Measurements from ENCODE around the gene TTC9C. TPM values are rescaled to one million over a fixed set of nuclear protein-coding genes. Genes with fewer than 3 reads are reported as not detected.
A peak's percentile ranks its signal among the peaks of the same experiment; 100 is the strongest.

TTC9C gene
- total RNA-seq, 2 experiments from 2014 or later, result 40.8 to 54.1 TPM

DNA sequence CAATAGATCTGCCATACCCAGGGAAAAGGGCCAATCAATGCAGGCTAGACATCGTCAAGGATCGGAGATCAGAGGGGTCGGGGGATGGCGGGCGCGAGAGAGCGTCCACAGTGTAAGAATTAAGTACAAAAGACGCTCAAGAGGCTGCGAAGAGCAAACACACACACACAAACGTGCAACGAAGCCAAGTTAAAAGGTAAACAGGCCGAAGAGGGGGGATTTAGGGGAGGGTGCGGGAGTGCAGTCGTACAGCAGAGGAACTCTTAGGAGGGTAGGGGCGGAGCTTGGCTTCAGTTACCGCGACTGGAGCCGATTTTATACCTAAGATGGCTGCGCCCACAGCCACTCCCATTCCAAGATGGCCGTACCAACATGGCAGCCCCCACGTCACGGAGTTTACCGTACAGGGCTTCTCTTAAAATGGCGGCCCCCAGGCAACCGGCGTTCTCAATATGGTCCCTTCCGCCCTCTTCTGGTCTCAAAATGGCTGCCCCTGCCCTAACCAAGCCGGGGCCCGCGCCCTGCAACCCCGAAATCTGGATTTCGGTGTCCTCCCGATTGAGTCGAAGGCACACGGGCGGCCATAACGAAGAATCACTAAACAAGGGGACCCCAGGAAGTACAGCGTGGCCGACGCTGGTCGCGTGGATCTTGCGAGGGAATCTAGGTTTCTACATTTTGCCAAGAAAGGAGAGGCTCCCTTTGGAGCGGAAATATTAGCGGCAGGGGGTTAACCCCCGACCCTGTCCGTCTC lies 18.9 kb upstream of the TTC9C start:
- intact Hi-C loops (cut with DNase I, micrococcal nuclease), result loop anchor here (1.0 to 5.0 kb wide), 11 partner anchors 18 to 172 kb away; partner anchors contain the start of genes HNRNPUL2 (in 2 of the 2), TUT1 (in 2 of the 2), GANAB (in 1 of the 2) and INTS5 (in 1 of the 2)
- Mint-ChIP-seq H3K36me3 (ENCODE audit: low read depth) (peaks cover 48% of the 10 kb centered on the region), H3K4me1 (peaks cover 66% of the 10 kb centered on the region), H3K9me3 (ENCODE audit: low read depth) (no peaks in the 10 kb centered on the region), H3K27me3 (no peaks in the 10 kb centered on the region), H3K27ac (peak overlapping the region; percentile 97), H3K4me3 (peak overlapping the region; percentile 86)
- ChIA-PET CTCF (interaction anchor here (0.6 to 1.8 kb wide), 9 partner anchors 8 to 158 kb away, joined by 3 to 6 read pairs (median 3); partner anchors contain the start of gene LBHD1), POLR2A (interaction anchor here (0.5 to 3.2 kb wide), 13 partner anchors 9 to 157 kb away, joined by 3 to 16 read pairs (median 3); partner anchors contain the start of genes C11orf98, CSKMT, HNRNPUL2 and LBHD1)
- DNase-seq, result peak; percentile 98
- peak; percentile 86 for ATAC-seq

DNA sequence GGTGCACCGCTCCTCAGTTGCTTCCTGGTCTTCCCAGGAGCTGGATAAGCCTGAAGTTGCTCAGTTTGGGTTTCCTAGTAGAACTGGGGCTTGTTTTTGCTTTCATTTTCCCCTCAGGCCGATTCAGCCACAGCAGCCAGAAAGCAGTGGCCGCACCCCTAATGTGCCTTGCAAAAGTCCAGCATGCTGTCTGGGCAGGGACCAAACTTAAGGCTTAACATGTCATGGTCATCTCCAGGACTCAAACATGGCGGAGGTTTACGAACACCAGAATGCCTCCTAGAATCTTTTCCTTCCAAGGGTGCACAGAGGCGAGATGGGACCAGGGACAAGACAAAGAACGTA lies 18.3 kb upstream of the TTC9C start:
- H3K36me3 Mint-ChIP-seq (ENCODE audit: low read depth), result peaks cover 52% of the 10 kb centered on the region
- peak overlapping the region; percentile 97 for H3K27ac Mint-ChIP-seq
- peak; percentile 42 for DNase-seq

DNA sequence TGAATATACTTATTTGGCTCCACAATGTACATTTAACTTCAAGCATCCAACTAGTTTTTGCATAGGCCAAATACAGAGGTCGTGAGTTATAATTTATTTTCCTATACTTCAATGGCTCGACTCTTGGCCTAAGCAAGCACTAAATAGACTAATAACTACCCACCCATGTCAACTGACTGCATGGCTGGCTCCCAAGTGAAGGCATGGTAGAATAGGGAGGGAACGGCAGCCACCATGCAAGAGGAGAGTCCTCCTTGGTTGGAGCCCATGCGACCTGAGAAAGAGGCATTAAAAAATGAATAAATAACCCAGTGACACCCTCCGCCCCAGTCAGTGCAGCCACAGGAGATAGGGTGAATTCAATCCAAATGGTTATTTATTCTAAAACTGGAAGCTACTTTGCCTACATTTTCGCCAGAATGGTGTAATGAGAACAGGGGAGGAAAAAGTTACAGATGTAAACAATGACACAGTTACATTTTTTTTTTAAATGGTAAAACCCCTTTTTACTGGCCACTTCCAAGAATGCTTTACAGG lies 15.9 kb upstream of the TTC9C start:
- POLR2A ChIA-PET, result interaction anchor here (0.6 to 1.5 kb wide), 3 partner anchors 13 to 174 kb away, joined by 3 read pairs; partner anchors contain the start of gene HNRNPUL2
- CTCF ChIA-PET, result interaction anchor here (0.6 to 2.0 kb wide), 2 partner anchors 12 to 53 kb away, joined by 3 to 5 read pairs; no protein-coding TSS in a partner anchor
- Mint-ChIP-seq H3K4me3 (no peak overlapping the region), H3K27ac (peak overlapping the region; percentile 89), H3K36me3 (ENCODE audit: low read depth) (peaks cover 66% of the 10 kb centered on the region), H3K4me1 (peaks cover 58% of the 10 kb centered on the region), H3K9me3 (ENCODE audit: low read depth) (no peaks in the 10 kb centered on the region), H3K27me3 (no peaks in the 10 kb centered on the region)
- intact Hi-C loops (cut with DNase I, micrococcal nuclease), result no loop called here
- no peak for ATAC-seq
- DNase-seq, result no peak

More for the DNA sequence above, 18.3 kb upstream of the TTC9C start:
- Mint-ChIP-seq H3K4me3 (peak overlapping the region; percentile 86), H3K9me3 (ENCODE audit: low read depth) (no peaks in the 10 kb centered on the region), H3K27me3 (no peaks in the 10 kb centered on the region), H3K4me1 (peaks cover 70% of the 10 kb centered on the region)
- POLR2A ChIA-PET, result interaction anchor here (1.0 to 3.2 kb wide), 7 partner anchors 17 to 146 kb away, joined by 3 to 16 read pairs (median 10); partner anchors contain the start of genes C11orf98, CSKMT, HNRNPUL2 and LBHD1
- intact Hi-C loops (cut with DNase I, micrococcal nuclease), result no loop called here
- ATAC-seq, result no peak
- CTCF ChIA-PET, result interaction anchor here (0.6 to 1.6 kb wide), 5 partner anchors 9 to 158 kb away, joined by 3 to 5 read pairs (median 3); partner anchors contain the start of gene LBHD1

DNA sequence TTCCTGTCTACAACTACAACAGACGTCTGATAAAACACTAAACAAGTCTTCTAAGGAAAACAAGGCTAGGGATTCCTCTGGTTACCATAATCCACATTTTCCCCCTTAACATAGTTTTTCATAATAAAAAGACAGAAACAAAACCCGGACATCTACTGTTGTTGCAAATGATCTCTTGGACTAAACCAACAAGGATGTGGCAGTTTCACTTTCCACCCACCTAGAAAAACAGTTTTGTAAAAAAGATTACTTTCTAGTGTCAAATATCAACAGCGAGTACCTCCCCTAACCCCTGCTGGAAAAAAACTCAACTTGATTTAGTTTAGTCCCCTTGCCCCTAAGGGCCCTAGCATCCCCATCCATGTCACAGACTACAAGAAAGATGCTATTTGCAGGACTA lies 15.4 kb upstream of the TTC9C start:
- ATAC-seq, result no peak
- Mint-ChIP-seq H3K27ac (peak overlapping the region; percentile 89), H3K27me3 (no peaks in the 10 kb centered on the region), H3K9me3 (ENCODE audit: low read depth) (no peaks in the 10 kb centered on the region), H3K36me3 (ENCODE audit: low read depth) (peaks cover 72% of the 10 kb centered on the region), H3K4me1 (peaks cover 55% of the 10 kb centered on the region), H3K4me3 (no peak overlapping the region)
- DNase-seq, result no peak
- CTCF ChIA-PET, result interaction anchor here (0.6 to 2.0 kb wide), 2 partner anchors 11 to 53 kb away, joined by 3 to 5 read pairs; no protein-coding TSS in a partner anchor
- intact Hi-C loops (cut with DNase I, micrococcal nuclease), result no loop called here
- POLR2A ChIA-PET, result interaction anchor here (1.1 to 1.5 kb wide), 2 partner anchors 12 to 15 kb away, joined by 3 read pairs; partner anchors contain the start of gene HNRNPUL2

DNA sequence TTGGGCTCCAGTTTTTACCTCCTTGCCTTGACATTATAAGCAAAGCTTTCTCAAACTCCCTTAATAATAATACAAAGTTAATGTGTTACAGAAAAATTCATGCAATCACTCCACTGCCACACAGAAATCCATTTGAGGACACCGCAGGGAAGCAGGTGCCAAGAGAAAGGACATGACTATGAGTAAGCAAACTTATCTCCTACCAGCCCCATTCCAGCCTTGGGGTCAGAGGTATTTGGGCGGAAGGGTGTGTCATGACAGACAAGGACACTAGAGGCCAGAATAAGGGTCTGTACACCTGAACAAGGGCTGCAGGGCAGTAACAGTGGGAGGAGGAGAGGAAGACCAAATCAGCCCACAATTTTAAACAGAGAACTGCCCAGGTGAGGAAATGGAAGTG lies 14.9 kb upstream of the TTC9C start:
- H3K27me3 Mint-ChIP-seq, result no peaks in the 10 kb centered on the region
- no peak for DNase-seq
- ChIA-PET CTCF (interaction anchor here (1.5 to 2.0 kb wide), 2 partner anchors 11 to 19 kb away, joined by 3 to 5 read pairs; no protein-coding TSS in a partner anchor), POLR2A (interaction anchor here (0.7 to 1.5 kb wide), 2 partner anchors 14 to 143 kb away, joined by 3 read pairs; partner anchors contain the start of gene HNRNPUL2)
- H3K4me3 Mint-ChIP-seq, result no peak overlapping the region
- H3K9me3 Mint-ChIP-seq (ENCODE audit: low read depth), result no peaks in the 10 kb centered on the region
- ATAC-seq, result no peak
- intact Hi-C loops (cut with DNase I, micrococcal nuclease), result no loop called here
- peak overlapping the region; percentile 89 for H3K27ac Mint-ChIP-seq
- peaks cover 76% of the 10 kb centered on the region for H3K36me3 Mint-ChIP-seq (ENCODE audit: low read depth)
- H3K4me1 Mint-ChIP-seq, result peaks cover 54% of the 10 kb centered on the region

DNA sequence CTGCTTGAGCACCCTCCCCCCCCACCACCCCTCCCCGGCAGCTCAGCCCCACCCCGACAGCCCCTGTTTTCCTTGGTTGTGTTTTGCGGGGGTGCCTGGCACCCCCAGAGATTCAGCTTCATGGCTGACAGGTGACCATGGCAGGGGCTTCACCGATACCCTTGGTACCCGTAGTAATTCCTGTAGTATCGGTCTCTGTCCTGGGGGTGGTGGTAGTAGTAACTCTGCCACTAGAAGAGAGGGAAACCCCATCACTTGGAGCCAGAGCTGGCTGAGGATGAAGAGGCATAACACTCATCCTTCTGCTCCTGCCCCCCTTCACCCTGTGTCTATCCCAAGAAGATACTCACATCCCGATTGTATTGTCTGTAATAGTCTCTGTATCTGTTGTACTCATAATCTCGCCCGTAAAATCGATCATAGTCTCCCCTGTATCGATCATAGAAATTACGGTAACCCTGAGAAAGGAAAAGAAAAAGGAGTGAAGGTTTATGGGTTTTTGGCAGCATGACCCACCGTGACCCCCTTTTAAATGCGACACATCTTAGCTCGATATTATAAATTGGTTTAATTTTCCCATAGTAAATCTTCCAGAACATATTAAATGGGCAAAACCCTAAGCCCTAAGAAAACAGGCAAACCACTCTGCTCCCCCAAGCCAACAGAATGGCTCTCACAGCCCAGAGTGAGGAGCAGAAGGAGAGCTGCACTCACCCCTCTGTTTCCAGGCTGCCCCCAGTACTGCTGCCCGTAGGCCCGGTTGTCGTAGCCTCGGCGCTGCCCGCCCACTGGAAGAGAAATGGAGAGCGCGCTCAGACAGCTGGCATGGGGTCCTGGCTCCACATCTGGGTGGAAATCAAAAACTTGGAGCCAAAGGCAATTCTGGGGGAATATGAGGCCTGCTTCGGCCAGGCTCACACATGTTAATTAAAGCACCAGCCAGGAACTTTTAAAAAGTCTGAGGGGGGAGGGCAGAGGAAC lies 12.8 kb upstream of the TTC9C start:
- H3K36me3 Mint-ChIP-seq (ENCODE audit: low read depth), result peaks cover 76% of the 10 kb centered on the region

DNA sequence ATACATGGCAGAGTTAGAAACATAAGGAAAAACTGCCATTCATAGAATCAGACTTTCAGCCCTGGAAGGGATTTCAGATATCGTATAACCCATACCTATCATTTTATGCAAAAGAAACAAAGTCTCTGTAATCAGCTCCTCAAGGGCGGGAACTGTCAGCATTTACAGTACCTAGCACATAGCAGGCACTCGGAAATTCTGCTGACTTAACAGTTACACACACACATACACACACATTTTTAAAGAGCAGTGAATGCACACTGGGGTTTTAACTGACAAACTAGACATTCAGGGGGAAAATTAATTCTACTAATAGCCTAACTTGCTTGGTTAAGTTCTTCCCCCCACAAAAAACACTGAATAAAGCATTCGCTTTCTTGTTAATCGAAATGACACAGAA lies 12.1 kb upstream of the TTC9C start:
- Mint-ChIP-seq H3K27ac (peak overlapping the region; percentile 47), H3K27me3 (no peaks in the 10 kb centered on the region), H3K36me3 (ENCODE audit: low read depth) (peaks cover 74% of the 10 kb centered on the region), H3K4me1 (peaks cover 44% of the 10 kb centered on the region), H3K9me3 (ENCODE audit: low read depth) (no peaks in the 10 kb centered on the region), H3K4me3 (no peak overlapping the region)
- intact Hi-C loops (cut with DNase I, micrococcal nuclease), result no loop called here
- no peak for DNase-seq
- CTCF ChIA-PET, result interaction anchor here (1.6 kb wide), 1 partner anchor 21 kb away, joined by 3 read pairs; no protein-coding TSS in a partner anchor
- ATAC-seq, result no peak
- POLR2A ChIA-PET, result interaction anchor here (0.7 kb wide), 1 partner anchor 36 kb away, joined by 7 read pairs; no protein-coding TSS in a partner anchor

More for the DNA sequence above, 12.8 kb upstream of the TTC9C start:
- ATAC-seq (no peak), DNase-seq (no peak)
- H3K4me1 Mint-ChIP-seq, result peaks cover 46% of the 10 kb centered on the region
- intact Hi-C loops (cut with DNase I, micrococcal nuclease), result no loop called here
- peak overlapping the region; percentile 47 for H3K27ac Mint-ChIP-seq
- POLR2A ChIA-PET, result interaction anchor here (0.7 kb wide), 1 partner anchor 35 kb away, joined by 7 read pairs; no protein-coding TSS in a partner anchor
- no peaks in the 10 kb centered on the region for H3K27me3 Mint-ChIP-seq
- H3K4me3 Mint-ChIP-seq, result no peak overlapping the region
- H3K9me3 Mint-ChIP-seq (ENCODE audit: low read depth), result no peaks in the 10 kb centered on the region
- CTCF ChIA-PET, result interaction anchor here (1.6 kb wide), 1 partner anchor 20 kb away, joined by 3 read pairs; no protein-coding TSS in a partner anchor

DNA sequence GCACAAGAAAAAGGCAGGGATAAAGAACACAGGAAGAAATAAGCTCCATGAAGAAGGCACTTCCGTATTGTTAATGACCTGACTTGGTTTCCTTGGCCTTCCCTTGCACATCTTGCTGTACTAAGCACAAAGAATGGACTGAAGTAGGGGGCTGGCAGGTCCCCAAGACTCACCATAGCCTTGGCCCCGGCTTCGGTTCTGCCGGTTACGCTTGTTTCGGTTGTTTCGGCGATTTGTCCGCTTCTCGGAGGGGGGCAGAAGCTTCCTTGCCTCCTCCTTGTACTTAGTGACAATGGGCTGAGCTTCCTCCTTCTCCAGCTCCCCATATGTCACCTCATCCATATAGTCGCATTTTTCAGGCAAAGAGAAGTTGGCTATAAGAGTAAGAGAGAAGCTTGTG lies 11.5 kb upstream of the TTC9C start:
- Mint-ChIP-seq H3K27me3 (no peaks in the 10 kb centered on the region), H3K4me3 (no peak overlapping the region), H3K36me3 (ENCODE audit: low read depth) (peaks cover 78% of the 10 kb centered on the region), H3K9me3 (ENCODE audit: low read depth) (no peaks in the 10 kb centered on the region), H3K27ac (no peak overlapping the region), H3K4me1 (peaks cover 44% of the 10 kb centered on the region)
- DNase-seq (no peak), ATAC-seq (no peak)
- ChIA-PET CTCF (interaction anchor here (0.6 kb wide), 1 partner anchor 15 kb away, joined by 3 read pairs; no protein-coding TSS in a partner anchor), POLR2A (no interaction called here)
- intact Hi-C loops (cut with DNase I, micrococcal nuclease), result no loop called here

DNA sequence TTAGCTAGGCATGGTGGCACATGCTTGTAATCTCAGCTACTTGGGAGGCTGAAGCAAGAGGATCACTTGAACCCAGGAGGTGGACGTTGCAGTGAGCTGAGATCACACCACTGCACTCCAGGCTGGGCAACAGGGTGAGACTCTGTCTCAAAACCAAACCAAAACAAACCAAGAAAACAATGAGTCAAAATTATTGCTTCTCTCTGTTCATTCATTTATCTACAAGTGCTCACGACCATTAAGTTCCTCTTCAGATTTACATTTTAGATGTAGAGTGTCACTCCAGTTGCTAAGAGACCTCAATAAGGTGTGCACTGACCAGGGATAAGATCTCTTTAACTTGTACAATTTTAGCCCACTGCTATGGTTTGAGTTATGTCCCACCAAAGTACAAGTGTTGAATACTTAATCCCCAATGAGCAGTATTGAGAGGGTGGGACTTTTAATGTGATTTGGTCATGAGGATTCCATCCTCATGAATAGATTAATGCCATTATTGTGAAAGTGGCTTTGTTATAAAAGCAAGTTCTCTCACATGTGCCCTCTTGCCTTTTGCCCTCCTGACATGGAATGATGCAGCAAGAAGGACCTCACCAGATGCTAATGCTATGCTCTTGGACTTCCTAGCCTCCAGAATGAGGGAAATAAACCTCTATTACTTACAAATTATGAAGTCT lies 8.8 kb upstream of the TTC9C start:
- ATAC-seq (peak; percentile 49), DNase-seq (no peak)
- ChIA-PET POLR2A (interaction anchor here (0.6 kb wide), 1 partner anchor 8 kb away, joined by 4 read pairs; no protein-coding TSS in a partner anchor), CTCF (interaction anchor here (0.9 kb wide), 1 partner anchor 9 kb away, joined by 3 read pairs; no protein-coding TSS in a partner anchor)
- Mint-ChIP-seq H3K4me3 (no peak overlapping the region), H3K4me1 (peaks cover 40% of the 10 kb centered on the region), H3K27me3 (no peaks in the 10 kb centered on the region), H3K27ac (peak overlapping the region; percentile 56), H3K9me3 (ENCODE audit: low read depth) (no peaks in the 10 kb centered on the region), H3K36me3 (ENCODE audit: low read depth) (peaks cover 86% of the 10 kb centered on the region)
- intact Hi-C loops (cut with DNase I, micrococcal nuclease), result no loop called here

DNA sequence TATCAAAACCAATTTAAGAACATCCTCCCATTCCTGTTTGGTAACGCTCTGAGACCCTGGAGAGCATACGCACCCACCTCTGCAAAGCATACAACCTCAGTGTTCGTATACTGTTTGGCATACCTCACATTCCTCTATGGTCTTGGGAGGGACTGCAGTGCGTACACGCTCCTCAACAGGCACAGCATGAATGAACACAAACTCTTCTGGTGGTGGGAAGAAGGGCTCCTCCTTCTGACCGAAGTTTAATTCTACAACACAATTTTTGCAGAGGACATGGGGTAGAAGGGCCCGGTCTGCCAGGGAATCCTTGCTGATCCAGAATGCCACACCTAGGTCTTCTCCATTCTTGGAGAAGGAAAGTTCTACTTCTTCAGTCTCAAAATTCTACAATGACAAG lies 6.3 kb upstream of the TTC9C start:
- ATAC-seq (no peak), DNase-seq (no peak)
- CTCF ChIA-PET, result interaction anchor here (0.7 kb wide), 1 partner anchor 184 kb away, joined by 3 read pairs; no protein-coding TSS in a partner anchor
- H3K36me3 Mint-ChIP-seq (ENCODE audit: low read depth), result peaks cover 87% of the 10 kb centered on the region
- no peak overlapping the region for H3K4me3 Mint-ChIP-seq
- POLR2A ChIA-PET, result interaction anchor here (0.8 kb wide), 1 partner anchor 134 kb away, joined by 4 read pairs; no protein-coding TSS in a partner anchor
- H3K27me3 Mint-ChIP-seq, result no peaks in the 10 kb centered on the region
- H3K27ac Mint-ChIP-seq, result peak overlapping the region; percentile 34
- peaks cover 35% of the 10 kb centered on the region for H3K4me1 Mint-ChIP-seq
- no peaks in the 10 kb centered on the region for H3K9me3 Mint-ChIP-seq (ENCODE audit: low read depth)
- intact Hi-C loops (cut with DNase I, micrococcal nuclease), result no loop called here
